ENCODE results near the gene GTF2I.
"Not testable (repeated sequence)": the region's sequence is repeated elsewhere in the genome, so short reads cannot be mapped to it uniquely, and the experiment has no call there.

The GTF2I gene

GRCh38 chr7:74718336-74718735 lies 60.8 kb downstream of the GTF2I start:
- no peak for DNase-seq (ENCODE audit: low spot score)
- no peak for TF ChIP-seq CTCF (IDR thresholded peaks at IDR 0.05; ENCODE audit: borderline replicate concordance, control extremely low read depth, extremely low read depth, insufficient read depth, missing control alignments)
- in situ Hi-C loops (cut with MboI; ENCODE audit: low sequenced_read_pairs, unreplicated experiment) = no loop called here

GRCh38 chr7:74722153-74722552 lies 64.6 kb downstream of the GTF2I start:
- no peak for TF ChIP-seq CTCF (IDR thresholded peaks at IDR 0.05; ENCODE audit: borderline replicate concordance, control extremely low read depth, extremely low read depth, insufficient read depth, missing control alignments)
- in situ Hi-C loops (cut with MboI; ENCODE audit: low sequenced_read_pairs, unreplicated experiment) = no loop called here
- DNase-seq (ENCODE audit: low spot score) = no peak

GRCh38 chr7:74725840-74726239 lies 68.3 kb downstream of the GTF2I start:
- DNase-seq (ENCODE audit: low spot score) = no peak
- TF ChIP-seq CTCF (IDR thresholded peaks at IDR 0.05; ENCODE audit: borderline replicate concordance, control extremely low read depth, extremely low read depth, insufficient read depth, missing control alignments) = no peak
- in situ Hi-C loops (cut with MboI; ENCODE audit: low sequenced_read_pairs, unreplicated experiment) = no loop called here

- TF ChIP-seq CTCF (IDR thresholded peaks at IDR 0.05; ENCODE audit: borderline replicate concordance, control extremely low read depth, extremely low read depth, insufficient read depth, missing control alignments) = no peak
- no peak for DNase-seq (ENCODE audit: low spot score)
- in situ Hi-C loops (cut with MboI; ENCODE audit: low sequenced_read_pairs, unreplicated experiment) = no loop called here
These were observed 69.0 kb downstream of the GTF2I start for GRCh38 chr7:74726309-74727101.

- DNase-seq (ENCODE audit: low spot score); in situ Hi-C loops (cut with MboI; ENCODE audit: low sequenced_read_pairs, unreplicated experiment): not testable (repeated sequence)
These were observed 71.2 kb downstream of the GTF2I start for GRCh38 chr7:74728686-74729085.

GRCh38 chr7:74730186-74730585 lies 72.7 kb downstream of the GTF2I start:
- in situ Hi-C loops (cut with MboI; ENCODE audit: low sequenced_read_pairs, unreplicated experiment); DNase-seq (ENCODE audit: low spot score): not testable (repeated sequence)

- in situ Hi-C loops (cut with MboI; ENCODE audit: low sequenced_read_pairs, unreplicated experiment) = not testable (repeated sequence)
These were observed 82.6 kb downstream of the GTF2I start for GRCh38 chr7:74739974-74740703.

GRCh38 chr7:74743936-74744557 lies 86.5 kb downstream of the GTF2I start:
- DNase-seq (ENCODE audit: low spot score); in situ Hi-C loops (cut with MboI; ENCODE audit: low sequenced_read_pairs, unreplicated experiment): not testable (repeated sequence)

More at GRCh38 chr7:74739974-74740703, 82.6 kb downstream of the GTF2I start:
- DNase-seq (ENCODE audit: low spot score) = not testable (repeated sequence)

GRCh38 chr7:74753921-74754482 lies 96.5 kb downstream of the GTF2I start:
- in situ Hi-C loops (cut with MboI; ENCODE audit: low sequenced_read_pairs, unreplicated experiment); DNase-seq (ENCODE audit: low spot score): not testable (repeated sequence)

GRCh38 chr7:74756673-74757072 lies 99.2 kb downstream of the GTF2I start:
- in situ Hi-C loops (cut with MboI; ENCODE audit: low sequenced_read_pairs, unreplicated experiment); DNase-seq (ENCODE audit: low spot score): not testable (repeated sequence)

GRCh38 chr7:74758268-74758667 lies 100.8 kb downstream of the GTF2I start:
- not testable (repeated sequence) for DNase-seq (ENCODE audit: low spot score)

GRCh38 chr7:74758982-74759381 lies 101.5 kb downstream of the GTF2I start:
- DNase-seq (ENCODE audit: low spot score); in situ Hi-C loops (cut with MboI; ENCODE audit: low sequenced_read_pairs, unreplicated experiment): not testable (repeated sequence)

More at GRCh38 chr7:74758268-74758667, 100.8 kb downstream of the GTF2I start:
- in situ Hi-C loops (cut with MboI; ENCODE audit: low sequenced_read_pairs, unreplicated experiment) = not testable (repeated sequence)

All from GM13976 (cell line).